Loucy (cell line): Measurements from ENCODE around the gene ZSCAN4.

Experiments used
- H2AFZ ChIP-seq: fragments of 200-600 bp; sonication (generic); 2 replicates; pipeline ENCODE4 v1.6.0; 2016; ENCODE audit warnings: antibody characterized with exemption, mild to moderate bottlenecking, low read length, moderate library complexity
- H3F3A ChIP-seq: fragments of 200-600 bp; 2 replicates; pipeline ENCODE4 v1.6.0; 2016; ENCODE audit warnings: antibody characterized with exemption, low read depth, mild to moderate bottlenecking
- H3K27me3 ChIP-seq: fragments of 200-600 bp; sonication (generic); 2 replicates; pipeline ENCODE4 v1.6.1; 2014; ENCODE audit warnings: low read length, mild to moderate bottlenecking; ENCODE audit not compliant: insufficient read depth, poor library complexity, severe bottlenecking
- H3K36me3 ChIP-seq: fragments of 200-600 bp; sonication (generic); 2 replicates; pipeline ENCODE4 v1.6.1; 2016; ENCODE audit warnings: low read length; ENCODE audit not compliant: insufficient read depth
- H3K4me1 ChIP-seq: fragments of 200-600 bp; sonication (generic); 2 replicates; pipeline ENCODE4 v1.5.1; 2014; ENCODE audit warnings: low read length, mild to moderate bottlenecking; ENCODE audit not compliant: insufficient read depth, poor library complexity, severe bottlenecking
- H3K4me2 ChIP-seq: fragments of 200-600 bp; sonication (generic); 2 replicates; pipeline ENCODE4 v1.6.0; 2014; ENCODE audit warnings: antibody characterized with exemption, low read length, low read depth, mild to moderate bottlenecking; ENCODE audit not compliant: poor library complexity, severe bottlenecking
- H3K4me3 ChIP-seq: fragments of 200-600 bp; sonication (generic); 2 replicates; pipeline ENCODE4 v1.5.1; 2014; ENCODE audit warnings: low read length, mild to moderate bottlenecking, mixed read lengths; ENCODE audit not compliant: poor library complexity, severe bottlenecking
- H3K79me2 ChIP-seq: fragments of 200-600 bp; sonication (generic); 2 replicates; pipeline ENCODE4 v1.6.1; 2014; ENCODE audit warnings: low read length; ENCODE audit not compliant: insufficient read depth
- H3K9ac ChIP-seq: fragments of 200-600 bp; sonication (generic); 2 replicates; pipeline ENCODE4 v1.6.0; 2014; ENCODE audit warnings: mild to moderate bottlenecking, low read depth, low read length, moderate library complexity; ENCODE audit not compliant: poor library complexity, severe bottlenecking
- H3K9me2 ChIP-seq: fragments of 200-600 bp; sonication (generic); replicated peaks from 2 replicates; pipeline ENCODE4 v1.6.1; 2016; ENCODE audit warnings: low read depth, low read length, mixed read lengths
- H3K9me3 ChIP-seq: fragments of 200-600 bp; sonication (generic); 2 replicates; pipeline ENCODE4 v1.6.1; 2014; ENCODE audit warnings: mild to moderate bottlenecking, antibody characterized with exemption, low read length, low read depth; ENCODE audit not compliant: insufficient read depth
- H4K20me1 ChIP-seq: fragments of 200-600 bp; sonication (generic); 2 replicates; pipeline ENCODE4 v1.6.0; 2014; ENCODE audit warnings: antibody characterized with exemption, low read length, mild to moderate bottlenecking; ENCODE audit not compliant: insufficient read depth, poor library complexity, severe bottlenecking
- EZH2phosphoT487 ChIP-seq: fragments of 200-600 bp; IDR thresholded peaks from 2 replicates; pipeline ENCODE4 v1.6.1; 2018; ENCODE audit warnings: antibody characterized with exemption, mild to moderate bottlenecking, moderate library complexity, borderline replicate concordance
- TF ChIP-seq, protein P1 (sequence below): fragments of 200-600 bp; sonication (generic); conservative IDR thresholded peaks from 2 replicates; pipeline ENCODE4 v1.5.1; 2014; ENCODE audit warnings: mild to moderate bottlenecking, antibody characterized with exemption, low read length

The ZSCAN4 gene

DNA sequence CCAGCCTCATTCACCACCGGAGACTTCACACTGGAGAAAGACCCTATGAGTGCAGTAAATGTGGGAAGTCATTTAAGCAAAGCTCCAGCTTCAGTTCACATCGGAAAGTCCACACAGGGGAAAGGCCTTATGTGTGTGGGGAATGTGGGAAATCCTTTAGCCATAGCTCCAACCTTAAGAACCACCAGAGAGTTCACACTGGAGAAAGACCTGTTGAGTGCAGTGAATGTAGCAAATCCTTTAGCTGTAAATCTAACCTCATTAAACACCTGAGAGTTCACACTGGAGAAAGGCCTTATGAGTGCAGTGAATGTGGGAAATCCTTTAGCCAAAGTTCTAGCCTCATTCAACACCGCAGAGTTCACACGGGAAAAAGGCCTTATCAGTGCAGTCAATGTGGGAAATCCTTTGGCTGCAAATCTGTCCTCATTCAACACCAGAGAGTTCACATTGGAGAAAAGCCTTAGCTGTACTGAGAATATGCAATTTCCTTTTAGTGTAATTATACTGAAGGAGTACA is 27.0 kb upstream of the ZSCAN4 start:
- Histone ChIP-seq H3K36me3 (peaks cover 43% of the 10 kb centered on the region), H3K9me2 (no peaks in the 10 kb centered on the region), H3F3A (no peaks in the 10 kb centered on the region), H3K27me3 (no peaks in the 10 kb centered on the region), H2AFZ (no peak overlapping the region), H3K4me2 (no peak overlapping the region), H3K4me1 (no peaks in the 10 kb centered on the region), H3K9me3 (peaks cover 40% of the 10 kb centered on the region), H3K9ac (no peak overlapping the region), H3K4me3 (no peak overlapping the region), H3K79me2 (no peaks in the 10 kb centered on the region), H4K20me1 (no peaks in the 10 kb centered on the region)
- TF ChIP-seq EZH2phosphoT487 = no peak
- TF ChIP-seq, protein P1, sequence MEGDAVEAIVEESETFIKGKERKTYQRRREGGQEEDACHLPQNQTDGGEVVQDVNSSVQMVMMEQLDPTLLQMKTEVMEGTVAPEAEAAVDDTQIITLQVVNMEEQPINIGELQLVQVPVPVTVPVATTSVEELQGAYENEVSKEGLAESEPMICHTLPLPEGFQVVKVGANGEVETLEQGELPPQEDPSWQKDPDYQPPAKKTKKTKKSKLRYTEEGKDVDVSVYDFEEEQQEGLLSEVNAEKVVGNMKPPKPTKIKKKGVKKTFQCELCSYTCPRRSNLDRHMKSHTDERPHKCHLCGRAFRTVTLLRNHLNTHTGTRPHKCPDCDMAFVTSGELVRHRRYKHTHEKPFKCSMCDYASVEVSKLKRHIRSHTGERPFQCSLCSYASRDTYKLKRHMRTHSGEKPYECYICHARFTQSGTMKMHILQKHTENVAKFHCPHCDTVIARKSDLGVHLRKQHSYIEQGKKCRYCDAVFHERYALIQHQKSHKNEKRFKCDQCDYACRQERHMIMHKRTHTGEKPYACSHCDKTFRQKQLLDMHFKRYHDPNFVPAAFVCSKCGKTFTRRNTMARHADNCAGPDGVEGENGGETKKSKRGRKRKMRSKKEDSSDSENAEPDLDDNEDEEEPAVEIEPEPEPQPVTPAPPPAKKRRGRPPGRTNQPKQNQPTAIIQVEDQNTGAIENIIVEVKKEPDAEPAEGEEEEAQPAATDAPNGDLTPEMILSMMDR = no peak

DNA sequence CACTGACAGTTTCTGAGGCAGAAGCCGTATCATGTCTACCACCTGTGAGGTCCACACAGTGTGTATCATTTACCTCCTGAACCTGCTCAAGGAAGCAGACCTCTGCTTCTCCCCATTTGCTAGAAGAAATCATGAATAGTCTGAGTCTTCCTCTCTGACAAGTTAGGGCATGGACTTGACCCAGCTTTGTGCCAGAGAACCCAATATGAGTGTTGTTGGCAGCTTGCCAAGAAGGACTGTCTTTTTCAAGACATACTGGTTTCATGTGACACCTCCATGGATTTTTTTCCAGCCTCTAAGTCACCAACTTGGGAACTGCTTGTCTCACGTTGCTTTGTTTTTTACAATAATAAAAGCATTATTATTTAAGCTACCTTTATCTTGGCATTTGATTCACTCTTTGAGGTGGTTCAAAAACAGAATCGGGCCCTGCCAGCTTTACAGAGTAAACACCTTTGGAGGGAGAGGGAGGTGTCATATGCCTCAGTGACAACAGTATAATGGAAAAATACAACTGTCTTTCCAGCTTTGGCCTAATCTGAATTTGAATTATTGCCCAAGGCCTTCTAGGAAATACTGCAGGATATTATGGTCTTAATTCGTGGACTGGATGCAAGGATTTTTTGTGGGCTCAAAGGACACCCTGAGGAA is 26.2 kb upstream of the ZSCAN4 start:
- Histone ChIP-seq H3K27me3 (no peaks in the 10 kb centered on the region), H3F3A (no peaks in the 10 kb centered on the region), H3K4me2 (no peak overlapping the region), H2AFZ (no peak overlapping the region), H3K4me1 (no peaks in the 10 kb centered on the region), H3K4me3 (no peak overlapping the region), H4K20me1 (no peaks in the 10 kb centered on the region), H3K36me3 (peaks cover 37% of the 10 kb centered on the region), H3K9me2 (no peaks in the 10 kb centered on the region), H3K9ac (no peak overlapping the region), H3K9me3 (peaks cover 33% of the 10 kb centered on the region), H3K79me2 (no peaks in the 10 kb centered on the region)
- TF ChIP-seq, protein P1 = no peak

DNA sequence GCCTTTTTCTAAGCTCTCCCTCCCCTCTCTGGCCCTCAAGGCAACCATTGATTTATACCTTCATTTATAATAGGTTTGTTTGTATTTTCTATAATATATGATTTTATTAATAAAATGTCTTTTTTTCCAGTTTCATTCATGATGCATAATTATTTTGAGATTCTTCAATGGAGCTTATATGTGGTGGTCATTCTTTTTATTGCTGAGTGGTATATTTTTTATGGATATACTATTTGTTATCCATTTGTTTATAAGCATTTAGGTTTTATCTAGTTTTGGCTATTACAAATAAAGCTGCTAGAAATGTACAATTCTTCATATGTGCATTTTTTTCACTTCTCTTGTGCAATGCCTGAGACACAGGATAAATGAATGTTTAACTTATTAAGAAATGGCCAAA is 25.0 kb upstream of the ZSCAN4 start:
- H3F3A ChIP-seq = no peaks in the 10 kb centered on the region
- H2AFZ ChIP-seq = no peak overlapping the region
- no peaks in the 10 kb centered on the region for H3K27me3 ChIP-seq
- peaks cover 31% of the 10 kb centered on the region for H3K9me3 ChIP-seq
- H4K20me1 ChIP-seq = no peaks in the 10 kb centered on the region
- no peaks in the 10 kb centered on the region for H3K9me2 ChIP-seq
- TF ChIP-seq, protein P1 = no peak
- no peak for TF ChIP-seq EZH2phosphoT487
- no peak overlapping the region for H3K4me3 ChIP-seq
- H3K79me2 ChIP-seq = no peaks in the 10 kb centered on the region
- H3K4me1 ChIP-seq = no peaks in the 10 kb centered on the region
- no peak overlapping the region for H3K9ac ChIP-seq
- no peak overlapping the region for H3K4me2 ChIP-seq
- peaks cover 36% of the 10 kb centered on the region for H3K36me3 ChIP-seq
